IMR-90 (cell line): ENCODE measurements around the gene KMT2D. TPM values are rescaled to one million over a fixed set of nuclear protein-coding genes. Genes with fewer than 3 reads are reported as not detected.

Experiments
- ATAC-seq: fragments of 200-7000 bp; cut with Tn5 transposase; 2 replicates; pipeline ENCODE4 v1.9.1; 2020; ENCODE audit warnings: low read depth, mild to moderate bottlenecking, moderate library complexity
- BruUV-seq: library from RNA; stranded (reverse); fragments of 400-500 nt; replicated peaks from 2 replicates; lab custom pipeline; 2021; lab: Mats Ljungman, UMichigan
- CTCF ChIA-PET: fragments of 300-600 bp; formaldehyde crosslinking; extraction: SDS; loops from one replicate; lab custom pipeline; 2021; ENCODE audit warnings: antibody characterized with exemption; lab: Yijun Ruan, JAX
- POLR2A ChIA-PET: fragments of 300-600 bp; sonication (Branson Sonifier 250); formaldehyde crosslinking; loops from one replicate; lab custom pipeline; 2022; ENCODE audit warnings: antibody characterized with exemption; ENCODE audit not compliant: unreplicated experiment; lab: Charles Lee
- DNase-seq: peaks from one replicate; pipeline ENCODE4 v3.0.0; 2013
- H2AFZ ChIP-seq: replicated peaks from 2 replicates; pipeline ENCODE3; 2013; ENCODE audit warnings: low read length, mild to moderate bottlenecking; ENCODE audit not compliant: poor library complexity
- H2AK5ac ChIP-seq: 2 replicates; pipeline ENCODE4 v1.6.1; 2013; ENCODE audit warnings: low read depth, low read length, inconsistent platforms
- H2AK9ac ChIP-seq: replicated peaks from 2 replicates; pipeline ENCODE3; 2013; ENCODE audit warnings: mild to moderate bottlenecking, low read depth, low read length, moderate library complexity; ENCODE audit not compliant: poor library complexity
- H2BK120ac ChIP-seq: 2 replicates; pipeline ENCODE4 v1.6.1; 2013; ENCODE audit warnings: low read depth, low read length, inconsistent platforms
- H2BK15ac ChIP-seq: 3 replicates; pipeline ENCODE4 v1.6.1; 2013; ENCODE audit warnings: low read depth, low read length, inconsistent platforms
- H2BK20ac ChIP-seq: 2 replicates; pipeline ENCODE4 v1.6.1; 2013; ENCODE audit warnings: low read depth, mild to moderate bottlenecking, inconsistent platforms, low read length, moderate library complexity
- H2BK5ac ChIP-seq: 2 replicates; pipeline ENCODE4 v1.6.1; 2013; ENCODE audit warnings: mild to moderate bottlenecking, low read depth, low read length, inconsistent platforms; ENCODE audit not compliant: poor library complexity, severe bottlenecking
- H3K14ac ChIP-seq: replicated peaks from 2 replicates; pipeline ENCODE4 v1.6.1; 2013; ENCODE audit warnings: low read depth, low read length, inconsistent platforms
- H3K18ac ChIP-seq: 2 replicates; pipeline ENCODE4 v1.6.1; 2013; ENCODE audit warnings: low read depth, low read length, control low read depth
- H3K23ac ChIP-seq: 2 replicates; pipeline ENCODE4 v1.6.1; 2013; ENCODE audit warnings: low read depth, low read length, inconsistent platforms
- H3K27ac ChIP-seq: 2 replicates; pipeline ENCODE4 v1.5.1; 2013; ENCODE audit warnings: mild to moderate bottlenecking, control low read depth, low read length; ENCODE audit not compliant: insufficient read depth
- H3K27me3 ChIP-seq: 2 replicates; pipeline ENCODE4 v1.6.1; 2013; ENCODE audit warnings: low read length; ENCODE audit not compliant: control insufficient read depth, insufficient read depth
- H3K36me3 ChIP-seq: 2 replicates; pipeline ENCODE4 v1.6.1; 2013; ENCODE audit warnings: low read length, mixed read lengths; ENCODE audit not compliant: control insufficient read depth, insufficient read depth
- H3K4ac ChIP-seq: 2 replicates; pipeline ENCODE4 v1.6.1; 2013; ENCODE audit warnings: low read depth, low read length, inconsistent platforms
- H3K4me1 ChIP-seq: 2 replicates; pipeline ENCODE4 v1.6.1; 2013; ENCODE audit warnings: low read length, mixed read lengths; ENCODE audit not compliant: control insufficient read depth, insufficient read depth
- H3K4me2 ChIP-seq: 2 replicates; pipeline ENCODE4 v1.6.1; 2013; ENCODE audit warnings: low read depth, mild to moderate bottlenecking, control low read depth, low read length, moderate library complexity
- H3K4me3 ChIP-seq: 2 replicates; pipeline ENCODE4 v1.5.1; 2013; ENCODE audit warnings: low read depth, mild to moderate bottlenecking, control low read depth, low read length, moderate library complexity; ENCODE audit not compliant: insufficient read depth
- H3K56ac ChIP-seq: 2 replicates; pipeline ENCODE4 v1.6.1; 2013; ENCODE audit warnings: low read length, inconsistent platforms; ENCODE audit not compliant: insufficient read depth; ENCODE audit errors: extremely low read depth
- H3K79me1 ChIP-seq, 2 experiments: 2 replicates each; pipeline ENCODE4 v1.6.1; 2013; ENCODE audit warnings: low read length in 2 of 2, inconsistent platforms in 1 of 2, low read depth in 1 of 2
- H3K9ac ChIP-seq: 2 replicates; pipeline ENCODE4 v1.6.1; 2013; ENCODE audit warnings: low read depth, low read length, control low read depth
- H3K9me1 ChIP-seq: 2 replicates; pipeline ENCODE4 v1.6.1; 2013; ENCODE audit warnings: low read length, inconsistent platforms; ENCODE audit not compliant: insufficient read depth
- H3K9me3 ChIP-seq: 2 replicates; pipeline ENCODE4 v1.6.1; 2013; ENCODE audit warnings: low read length; ENCODE audit not compliant: control insufficient read depth, insufficient read depth
- H4K20me1 ChIP-seq: 2 replicates; pipeline ENCODE4 v1.6.1; 2013; ENCODE audit warnings: low read length, inconsistent platforms; ENCODE audit not compliant: insufficient read depth
- H4K5ac ChIP-seq: 2 replicates; pipeline ENCODE4 v1.6.1; 2013; ENCODE audit warnings: mild to moderate bottlenecking, low read depth, low read length, control low read depth
- H4K8ac ChIP-seq, 2 experiments: 2 replicates each; pipeline ENCODE4 v1.6.1; 2013; ENCODE audit warnings: low read depth in 2 of 2, low read length in 2 of 2, control low read depth in 1 of 2, inconsistent platforms in 1 of 2
- H4K91ac ChIP-seq: 2 replicates; pipeline ENCODE4 v1.6.1; 2013; ENCODE audit warnings: low read depth, low read length, inconsistent platforms; ENCODE audit not compliant: insufficient read depth
- BHLHE40 ChIP-seq: fragments of 150-350 bp; IDR thresholded peaks from 2 replicates; pipeline ENCODE4 v1.6.1; 2016; ENCODE audit warnings: mild to moderate bottlenecking, low read depth, low read length
- CEBPB ChIP-seq: IDR thresholded peaks from 2 replicates; pipeline ENCODE4 v1.6.1; 2012; ENCODE audit warnings: low read depth, low read length, improper control_type of control experiment
- CHD1 ChIP-seq: IDR thresholded peaks from 2 replicates; pipeline ENCODE4 v1.6.1; 2012; ENCODE audit warnings: low read depth, low read length, improper control_type of control experiment
- FOS ChIP-seq: fragments of 150-350 bp; IDR thresholded peaks from 2 replicates; pipeline ENCODE4 v1.6.1; 2016; ENCODE audit warnings: low read depth, low read length
- MAFK ChIP-seq: IDR thresholded peaks from 2 replicates; pipeline ENCODE4 v1.6.1; 2012; ENCODE audit warnings: low read depth, low read length, improper control_type of control experiment
- MAZ ChIP-seq: IDR thresholded peaks from 2 replicates; pipeline ENCODE4 v1.6.1; 2012; ENCODE audit warnings: low read depth, mild to moderate bottlenecking, low read length, improper control_type of control experiment, moderate library complexity, borderline replicate concordance
- MXI1 ChIP-seq: IDR thresholded peaks from 2 replicates; pipeline ENCODE4 v1.6.1; 2012; ENCODE audit warnings: low read depth, mild to moderate bottlenecking, low read length, moderate library complexity, borderline replicate concordance
- NFE2L2 ChIP-seq: fragments of 150-350 bp; IDR thresholded peaks from 2 replicates; pipeline ENCODE4 v1.6.1; 2016; ENCODE audit warnings: low read depth, mild to moderate bottlenecking, low read length
- POLR2A ChIP-seq: IDR thresholded peaks from 2 replicates; pipeline ENCODE4 v1.6.1; 2012; ENCODE audit warnings: mild to moderate bottlenecking, low read depth, low read length
- RAD21 ChIP-seq: IDR thresholded peaks from 2 replicates; pipeline ENCODE4 v1.6.1; 2012; ENCODE audit warnings: low read length, improper control_type of control experiment
- RCOR1 ChIP-seq: IDR thresholded peaks from 2 replicates; pipeline ENCODE4 v1.6.1; 2012; ENCODE audit warnings: mild to moderate bottlenecking, low read length, improper control_type of control experiment; ENCODE audit not compliant: insufficient replicate concordance
- RFX5 ChIP-seq: IDR thresholded peaks from 2 replicates; pipeline ENCODE4 v1.8.0; 2012; ENCODE audit warnings: low read depth, mild to moderate bottlenecking, low read length, moderate library complexity
- SMC3 ChIP-seq: fragments of 150-350 bp; IDR thresholded peaks from 2 replicates; pipeline ENCODE4 v1.6.1; 2016; ENCODE audit warnings: low read depth, mild to moderate bottlenecking, antibody characterized with exemption, low read length, moderate library complexity
- USF2 ChIP-seq: fragments of 150-350 bp; IDR thresholded peaks from 2 replicates; pipeline ENCODE4 v1.6.1; 2017; ENCODE audit warnings: mild to moderate bottlenecking, antibody characterized with exemption, low read length, low read depth
- WGBS, 2 experiments: methylation state at CpG; one replicate each; pipeline versions ENCODE4 v1.1.5 to v1.1.7; 2013; ENCODE audit warnings: missing lambda C conversion rate in 2 of 2; ENCODE audit not compliant: insufficient read length in 1 of 2; ENCODE audit errors: extremely low coverage in 2 of 2; 5-methylcytosine and 5-hydroxymethylcytosine counted together
- dilution Hi-C: fragments of 300-500 bp; cut with HindIII; formaldehyde crosslinking; loops from one replicate; pipeline ENCODE4 v1.14.3; 2018; ENCODE audit warnings: low sequenced_read_pairs; ENCODE audit not compliant: unreplicated experiment
- in situ Hi-C: fragments of 300-500 bp; cut with MboI; formaldehyde crosslinking; loops from 3 replicates; pipeline ENCODE4 v1.14.3; 2019; ENCODE audit warnings: low sequenced_read_pairs, inconsistent platforms, mixed read lengths
- intact Hi-C: fragments of 100-400 bp; cut with micrococcal nuclease; formaldehyde crosslinking; loops from 2 replicates; pipeline ENCODE4 v1.10.0; 2022
- polyA plus RNA-seq, 3 experiments: library from polyadenylated mRNA; depleted of rRNA; stranded (reverse); fragments of >200 nt; gene quantifications; 2 replicates each; pipeline ENCODE4 v1.2.3, GENCODE V29; 2012; ENCODE audit warnings: low replicate concordance in 1 of 3
- total RNA-seq: library from RNA; depleted of rRNA; stranded (reverse); fragments of >200 nt; gene quantifications from 2 replicates; pipeline ENCODE4 v1.2.3, GENCODE V29; 2012
- TF ChIP-seq, protein P1 (sequence below): fragments of 150-350 bp; IDR thresholded peaks from 2 replicates; pipeline ENCODE4 v1.6.1; 2016; ENCODE audit warnings: low read depth, mild to moderate bottlenecking, low read length, moderate library complexity, borderline replicate concordance
- TF ChIP-seq, protein P2 (sequence below): conservative IDR thresholded peaks from 2 replicates; pipeline ENCODE4 v1.5.1; 2012; ENCODE audit warnings: mild to moderate bottlenecking, low read depth, low read length, improper control_type of control experiment

Gene KMT2D
- total and polyA plus RNA-seq, 2 of the 4 experiments (the other 2 are of a cell fraction), result 6.6 to 25.2 TPM

- TF ChIP-seq, protein P1, sequence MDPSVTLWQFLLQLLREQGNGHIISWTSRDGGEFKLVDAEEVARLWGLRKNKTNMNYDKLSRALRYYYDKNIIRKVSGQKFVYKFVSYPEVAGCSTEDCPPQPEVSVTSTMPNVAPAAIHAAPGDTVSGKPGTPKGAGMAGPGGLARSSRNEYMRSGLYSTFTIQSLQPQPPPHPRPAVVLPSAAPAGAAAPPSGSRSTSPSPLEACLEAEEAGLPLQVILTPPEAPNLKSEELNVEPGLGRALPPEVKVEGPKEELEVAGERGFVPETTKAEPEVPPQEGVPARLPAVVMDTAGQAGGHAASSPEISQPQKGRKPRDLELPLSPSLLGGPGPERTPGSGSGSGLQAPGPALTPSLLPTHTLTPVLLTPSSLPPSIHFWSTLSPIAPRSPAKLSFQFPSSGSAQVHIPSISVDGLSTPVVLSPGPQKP, result no peak
- TF ChIP-seq MXI1 (no peak), RFX5 (no peak), RAD21 (no peak), USF2 (no peak), CEBPB (no peak), MAZ (no peak), NFE2L2 (no peak), FOS (no peak), SMC3 (no peak), RCOR1 (no peak), POLR2A (no peak), MAFK (no peak), CHD1 (no peak), BHLHE40 (no peak)
- TF ChIP-seq, protein P2, sequence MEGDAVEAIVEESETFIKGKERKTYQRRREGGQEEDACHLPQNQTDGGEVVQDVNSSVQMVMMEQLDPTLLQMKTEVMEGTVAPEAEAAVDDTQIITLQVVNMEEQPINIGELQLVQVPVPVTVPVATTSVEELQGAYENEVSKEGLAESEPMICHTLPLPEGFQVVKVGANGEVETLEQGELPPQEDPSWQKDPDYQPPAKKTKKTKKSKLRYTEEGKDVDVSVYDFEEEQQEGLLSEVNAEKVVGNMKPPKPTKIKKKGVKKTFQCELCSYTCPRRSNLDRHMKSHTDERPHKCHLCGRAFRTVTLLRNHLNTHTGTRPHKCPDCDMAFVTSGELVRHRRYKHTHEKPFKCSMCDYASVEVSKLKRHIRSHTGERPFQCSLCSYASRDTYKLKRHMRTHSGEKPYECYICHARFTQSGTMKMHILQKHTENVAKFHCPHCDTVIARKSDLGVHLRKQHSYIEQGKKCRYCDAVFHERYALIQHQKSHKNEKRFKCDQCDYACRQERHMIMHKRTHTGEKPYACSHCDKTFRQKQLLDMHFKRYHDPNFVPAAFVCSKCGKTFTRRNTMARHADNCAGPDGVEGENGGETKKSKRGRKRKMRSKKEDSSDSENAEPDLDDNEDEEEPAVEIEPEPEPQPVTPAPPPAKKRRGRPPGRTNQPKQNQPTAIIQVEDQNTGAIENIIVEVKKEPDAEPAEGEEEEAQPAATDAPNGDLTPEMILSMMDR, result no peak
- in situ Hi-C loops, result loop anchor here (5.0 kb wide), 1 partner anchor 173 kb away; no protein-coding TSS in a partner anchor
Measured at GRCh38 chr12:49064767-49065152, 4.2 kb upstream of the KMT2D start.

More at GRCh38 chr12:49064767-49065152, 4.2 kb upstream of the KMT2D start:
- no peaks in the 10 kb centered on the region for H3K9me1 ChIP-seq
- ATAC-seq (no peak), DNase-seq (no peak)
- H3K4me2 ChIP-seq, result no peak overlapping the region
- no peak overlapping the region for H4K8ac ChIP-seq
- no peaks in the 10 kb centered on the region; the same call in 1 of the 2 replicates for H3K4me1 ChIP-seq
- BruUV-seq, result no TSS peak
- ChIA-PET CTCF (interaction anchor here (0.7 to 2.4 kb wide), 7 partner anchors 15 to 69 kb away, joined by 3 to 9 read pairs (median 4); partner anchors contain the start of gene LMBR1L), POLR2A (interaction anchor here (1.0 kb wide), 1 partner anchor 66 kb away, joined by 3 read pairs; the partner anchor contains the start of gene TUBA1B)
- H2BK15ac ChIP-seq, result no peak overlapping the region
- no peak overlapping the region for H4K91ac ChIP-seq
- H3K4me3 ChIP-seq, result no peak overlapping the region
- no peak overlapping the region for H4K5ac ChIP-seq
- no peak overlapping the region for H2AK9ac ChIP-seq
- H3K18ac ChIP-seq, result no peak overlapping the region
- H3K9me3 ChIP-seq, result no peaks in the 10 kb centered on the region
- H2BK5ac ChIP-seq, result no peak overlapping the region
- no peaks in the 10 kb centered on the region for H3K27me3 ChIP-seq
- H2AK5ac ChIP-seq, result no peak overlapping the region
- H2AFZ ChIP-seq, result no peak overlapping the region
- H3K27ac ChIP-seq, result no peak overlapping the region
- H3K56ac ChIP-seq, result no peak overlapping the region
- H3K79me1 ChIP-seq, result peaks cover 9 to 16% of the 10 kb centered on the region in 2 experiments; a peak in 3 of 4 replicates
- H2BK120ac ChIP-seq, result no peak overlapping the region
- H4K20me1 ChIP-seq, result no peaks in the 10 kb centered on the region
- intact Hi-C loops (loop anchor here (1.0 to 2.0 kb wide), 3 partner anchors 24 to 171 kb away; no protein-coding TSS in a partner anchor), dilution Hi-C loops (no loop called here)
- H3K4ac ChIP-seq, result no peak overlapping the region
- H3K36me3 ChIP-seq, result no peaks in the 10 kb centered on the region
- H3K14ac ChIP-seq, result no peak overlapping the region
- H3K9ac ChIP-seq, result no peak overlapping the region
- no CpG with 5 or more reads among the region's 5 CpGs for WGBS, 2 experiments
- no peak overlapping the region for H2BK20ac ChIP-seq
- H3K23ac ChIP-seq, result no peak overlapping the region
